Liver (tissue), 9 donors: Measurements from ENCODE around the gene ACOXL. TPM values are rescaled to one million over a fixed set of nuclear protein-coding genes. Genes with fewer than 3 reads are reported as not detected.

Experiments
- DNase-seq: peaks from one replicate; pipeline ENCODE4 v3.0.0-alpha.2; 2017; ENCODE audit warnings: low spot score
- H3K27ac ChIP-seq, 2 donors: one replicate each; pipeline ENCODE4 v1.7.0; 2013; ENCODE audit warnings: inconsistent platforms in 2 of 2, low read length in 2 of 2, control low read depth in 1 of 2, low read depth in 1 of 2, mild to moderate bottlenecking in 1 of 2
- H3K27me3 ChIP-seq, 4 donors: one replicate each; pipeline versions ENCODE4 v1.6.1 to v1.7.0; 2013; ENCODE audit warnings: low read length in 3 of 4, inconsistent platforms in 1 of 4, mild to moderate bottlenecking in 1 of 4, moderate library complexity in 1 of 4; ENCODE audit not compliant: control insufficient read depth in 4 of 4, insufficient read depth in 4 of 4
- H3K36me3 ChIP-seq, 4 donors: one replicate each; pipeline versions ENCODE4 v1.6.1 to v1.7.0; 2013; ENCODE audit warnings: low read length in 3 of 4, mild to moderate bottlenecking in 3 of 4, low read depth in 1 of 4, moderate library complexity in 1 of 4; ENCODE audit not compliant: control insufficient read depth in 4 of 4, insufficient read depth in 3 of 4
- H3K4me1 ChIP-seq, 4 donors: one replicate each; pipeline versions ENCODE4 v1.6.1 to v1.7.0; 2013; ENCODE audit warnings: low read length in 3 of 4, mild to moderate bottlenecking in 3 of 4, moderate library complexity in 1 of 4; ENCODE audit not compliant: control insufficient read depth in 4 of 4, insufficient read depth in 4 of 4
- H3K4me3 ChIP-seq, 3 donors: one replicate each; pipeline versions ENCODE4 v1.6.1 to v1.7.0; 2013; ENCODE audit warnings: low read length in 3 of 3, control low read depth in 1 of 3, low read depth in 1 of 3, mild to moderate bottlenecking in 1 of 3
- H3K9ac ChIP-seq, 2 donors: one replicate each; pipeline ENCODE4 v1.7.0; 2013; ENCODE audit warnings: low read length in 2 of 2, mild to moderate bottlenecking in 2 of 2, moderate library complexity in 2 of 2, control low read depth in 1 of 2, low read depth in 1 of 2
- H3K9me3 ChIP-seq, 4 donors: one replicate each; pipeline versions ENCODE4 v1.6.1 to v1.7.0; 2013; ENCODE audit warnings: low read length in 3 of 4; ENCODE audit not compliant: control insufficient read depth in 4 of 4
- ATF3 ChIP-seq: IDR thresholded peaks from 2 replicates; pipeline ENCODE4 v1.6.1; 2016; ENCODE audit warnings: antibody characterized with exemption
- CTCF ChIP-seq: fragments of 150-350 bp; IDR thresholded peaks from 2 replicates; pipeline ENCODE4 v1.5.1; 2017; ENCODE audit warnings: improper control_type of control experiment, low read depth, low read length; ENCODE audit not compliant: missing input control
- EGR1 ChIP-seq, 2 donors: IDR thresholded peaks; 2 replicates each; pipeline ENCODE4 v1.6.1; 2016 to 2018; ENCODE audit warnings: antibody characterized with exemption in 2 of 2, low read depth in 2 of 2
- FOXA1 ChIP-seq: IDR thresholded peaks from 2 replicates; pipeline ENCODE4 v1.6.1; 2016; ENCODE audit warnings: antibody characterized with exemption
- FOXA2 ChIP-seq: IDR thresholded peaks from 2 replicates; pipeline ENCODE4 v1.6.1; 2016; ENCODE audit warnings: antibody characterized with exemption
- GABPA ChIP-seq, 2 donors: IDR thresholded peaks in 1 of 2; conservative IDR thresholded peaks in 1 of 2; 2 replicates each; pipeline ENCODE4 v1.6.1; 2016; ENCODE audit warnings: antibody characterized with exemption in 2 of 2, mild to moderate bottlenecking in 1 of 2, moderate library complexity in 1 of 2
- JUND ChIP-seq, 2 donors: IDR thresholded peaks; 2 replicates each; pipeline ENCODE4 v1.6.1; 2016; ENCODE audit warnings: antibody characterized with exemption in 2 of 2
- MAX ChIP-seq: IDR thresholded peaks from 2 replicates; pipeline ENCODE4 v1.6.1; 2016; ENCODE audit warnings: antibody characterized with exemption
- NR2F2 ChIP-seq: IDR thresholded peaks from 2 replicates; pipeline ENCODE4 v1.6.1; 2016; ENCODE audit warnings: antibody characterized with exemption
- RAD21 ChIP-seq, 2 donors: IDR thresholded peaks; 2 replicates each; pipeline ENCODE4 v1.6.1; 2016; ENCODE audit warnings: antibody characterized with exemption in 2 of 2, mild to moderate bottlenecking in 2 of 2
- RXRA ChIP-seq, 2 donors: IDR thresholded peaks; 2 replicates each; pipeline ENCODE4 v1.6.1; 2017 to 2018; ENCODE audit warnings: antibody characterized with exemption in 2 of 2, mild to moderate bottlenecking in 1 of 2
- SP1 ChIP-seq: IDR thresholded peaks from 2 replicates; pipeline ENCODE4 v1.6.1; 2018; ENCODE audit warnings: antibody characterized with exemption, mild to moderate bottlenecking
- TAF1 ChIP-seq: conservative IDR thresholded peaks from 2 replicates; pipeline ENCODE4 v1.6.1; 2016; ENCODE audit warnings: antibody characterized with exemption, mild to moderate bottlenecking
- YY1 ChIP-seq: IDR thresholded peaks from 2 replicates; pipeline ENCODE4 v1.6.1; 2016; ENCODE audit warnings: antibody characterized with exemption, mild to moderate bottlenecking
- WGBS: extraction: QIAGEN DNeasy Blood & Tissue Kit; methylation state at CpG from one replicate; pipeline ENCODE4 v1.1.7; 2013; 5-methylcytosine and 5-hydroxymethylcytosine counted together
- polyA plus RNA-seq, 2 donors: library from polyadenylated mRNA; stranded (reverse) in 1 of 2; unstranded in 1 of 2; fragments of 200-250 nt in 1 of 2; fragments of >200 nt in 1 of 2; fragmentation: Nextera tagmentation in 1 of 2; extraction: Ambion mirVana in 1 of 2; gene quantifications; one replicate each; pipeline versions ENCODE4 v1.2.1 to v1.2.3, GENCODE V29; 2013 to 2015
- total RNA-seq, 2 donors: library from RNA; depleted of rRNA; stranded (reverse); fragments of >200 nt; gene quantifications; one replicate each; pipeline ENCODE4 v1.2.3, GENCODE V29; 2014
- donor health status: healthy.
- donor health status: healthy.
- donor health status: healthy.
- donor health status: healthy.
- donor health status: healthy.

ACOXL gene
- total and polyA plus RNA-seq, 4 donors, result 0.07 TPM; not detected in 3

GRCh38 chr2:110726285-110726684, 6.1 kb upstream of the ACOXL start:
- H3K4me3 ChIP-seq, result no peak overlapping the region
- H3K4me1 ChIP-seq, result no peaks in the 10 kb centered on the region
- H3K9ac ChIP-seq, result no peak overlapping the region
- no peak overlapping the region for H3K27ac ChIP-seq
- no peaks in the 10 kb centered on the region for H3K9me3 ChIP-seq
- DNase-seq, result no peak
- H3K27me3 ChIP-seq, result peaks cover 0 to under 1% (median 0%) of the 10 kb centered on the region in 4 donors
- 94% methylated on average over 2 of the region's 2 CpGs for WGBS
- H3K36me3 ChIP-seq, result no peaks in the 10 kb centered on the region
- TF ChIP-seq MAX, result no peak
- no peak for TF ChIP-seq YY1
- no peak for TF ChIP-seq FOXA2
- TF ChIP-seq CTCF, result no peak
- no peak for TF ChIP-seq TAF1
- TF ChIP-seq EGR1 (IDR thresholded peaks at IDR 0.05; ENCODE audit: low read depth in 2 of 2), result no peak
- no peak for TF ChIP-seq FOXA1
- TF ChIP-seq JUND (IDR thresholded peaks at IDR 0.05), result no peak

GRCh38 chr2:110727923-110728322, 4.5 kb upstream of the ACOXL start:
- TF ChIP-seq RAD21 (IDR thresholded peaks at IDR 0.05) (no peak), YY1 (no peak), RXRA (IDR thresholded peaks at IDR 0.05) (no peak), GABPA (IDR thresholded peaks at IDR 0.05 in 1 of 2, conservative IDR thresholded peaks at IDR 0.05 in 1 of 2) (no peak), JUND (IDR thresholded peaks at IDR 0.05) (no peak), SP1 (no peak), CTCF (no peak), NR2F2 (no peak), ATF3 (no peak)
- H3K36me3 ChIP-seq, result no peaks in the 10 kb centered on the region
- H3K9ac ChIP-seq, result no peak overlapping the region
- peaks cover 0 to 7% (median 2%) of the 10 kb centered on the region in 4 donors for H3K27me3 ChIP-seq
- no peak overlapping the region for H3K27ac ChIP-seq
- H3K4me1 ChIP-seq, result peaks cover under 1 to 8% (median 5%) of the 10 kb centered on the region in 4 donors
- H3K4me3 ChIP-seq, result no peak overlapping the region
- WGBS, result 94% methylated on average over 4 of the region's 4 CpGs
- H3K9me3 ChIP-seq, result no peaks in the 10 kb centered on the region
- no peak for DNase-seq

- Histone ChIP-seq H3K4me1 (peaks cover 3 to 11% (median 7%) of the 10 kb centered on the region in 4 donors), H3K36me3 (no peaks in the 10 kb centered on the region), H3K27ac (no peak overlapping the region), H3K9me3 (no peaks in the 10 kb centered on the region), H3K9ac (no peak overlapping the region), H3K4me3 (no peak overlapping the region), H3K27me3 (peaks cover 4 to 14% (median 8%) of the 10 kb centered on the region in 4 donors)
- TF ChIP-seq NR2F2, result no peak
- TF ChIP-seq RAD21 (IDR thresholded peaks at IDR 0.05), result no peak
- WGBS, result 71% methylated on average over 7 of the region's 7 CpGs
- DNase-seq, result no peak
These were observed 3.3 kb upstream of the ACOXL start for GRCh38 chr2:110729106-110729505.
